A549 (cell line): ENCODE measurements around the gene RRP36. TPM values are rescaled to one million over a fixed set of nuclear protein-coding genes. Genes with fewer than 3 reads are reported as not detected.

ENCODE experiments used
- ATAC-seq, 2 experiments: fragments of 200-7000 bp in 1 of 2; fragments of >200 bp in 1 of 2; cut with Nextera tagmentation in 1 of 2; cut with Tn5 transposase in 1 of 2; 3 replicates each; pipeline versions ENCODE4 v1.8.0 to v1.9.1; 2018 to 2020; ENCODE audit warnings: mild to moderate bottlenecking in 1 of 2, moderate library complexity in 1 of 2
- CTCF ChIA-PET: fragments of 300-600 bp; sonication (Branson Sonifier 250); formaldehyde crosslinking; extraction: SDS; loops from one replicate; lab custom pipeline; 2021; ENCODE audit warnings: antibody characterized with exemption, inconsistent platforms; lab: Yijun Ruan, JAX
- POLR2A ChIA-PET: fragments of 350-600 bp; formaldehyde crosslinking; extraction: SDS; loops from one replicate; lab custom pipeline; 2021; ENCODE audit warnings: antibody characterized with exemption, inconsistent platforms; lab: Yijun Ruan, JAX
- DNase-seq, 2 experiments: peaks; one replicate each; pipeline versions ENCODE4 v3.0.0 to v3.0.0-alpha.2; 2011 to 2016; ENCODE audit warnings: low read depth in 1 of 2, low spot score in 1 of 2
- FAIRE-seq: peaks from 2 replicates; lab custom pipeline; 2011; peaks lifted over from hg19 to GRCh38; lab: Jason Lieb, UNC
- H3K27ac ChIP-seq, 2 experiments: fragments of >200 bp; sonication (Bioruptor Twin); formaldehyde crosslinking; 3 replicates each; pipeline ENCODE4 v1.5.1; 2016 to 2017
- H3K4me1 ChIP-seq: fragments of >200 bp; sonication (Bioruptor Twin); formaldehyde crosslinking; 3 replicates; pipeline ENCODE4 v1.6.1; 2016
- H3K4me2 ChIP-seq: fragments of >200 bp; sonication (Bioruptor Twin); formaldehyde crosslinking; 3 replicates; pipeline ENCODE4 v1.6.1; 2016
- H3K4me3 ChIP-seq: fragments of >200 bp; sonication (Bioruptor Twin); formaldehyde crosslinking; 3 replicates; pipeline ENCODE4 v1.5.1; 2016
- H3K9me3 ChIP-seq: fragments of >200 bp; sonication (Bioruptor Twin); formaldehyde crosslinking; 3 replicates; pipeline ENCODE4 v1.6.1; 2016
- BHLHE40 ChIP-seq: IDR thresholded peaks from 2 replicates; pipeline ENCODE4 v1.6.1; 2012; ENCODE audit warnings: low read depth, low read length, inconsistent platforms
- FOXS1 ChIP-seq: fragments of 250-450 bp; sonication (Bioruptor Pico); IDR thresholded peaks from 2 replicates; pipeline ENCODE4 v1.5.0; 2020; ENCODE audit warnings: mild to moderate bottlenecking, moderate library complexity
- HDAC2 ChIP-seq: fragments of 200-600 bp; sonication (generic); IDR thresholded peaks from 2 replicates; pipeline ENCODE4 v1.6.1; 2016
- HOXB5 ChIP-seq: fragments of 250-450 bp; sonication (Bioruptor Pico); IDR thresholded peaks from 2 replicates; pipeline ENCODE4 v1.5.0; 2020; ENCODE audit warnings: mild to moderate bottlenecking, moderate library complexity
- JUN ChIP-seq, 2 experiments: fragments of >200 bp; sonication (Bioruptor Twin); formaldehyde crosslinking; IDR thresholded peaks; 2 replicates in 1 of 2; 3 replicates in 1 of 2; pipeline ENCODE4 v1.6.1; 2016 to 2017
- NPAS2 ChIP-seq: fragments of 250-450 bp; sonication (Bioruptor Pico); IDR thresholded peaks from 2 replicates; pipeline ENCODE4 v1.8.0; 2022; ENCODE audit warnings: mild to moderate bottlenecking, moderate library complexity, borderline replicate concordance
- NR3C1 ChIP-seq: fragments of >200 bp; sonication (Bioruptor Twin); formaldehyde crosslinking; IDR thresholded peaks from 3 replicates; pipeline ENCODE4 v1.6.1; 2017
- POLR2A ChIP-seq: IDR thresholded peaks from 2 replicates; pipeline ENCODE4 v1.6.1; 2012; ENCODE audit warnings: mild to moderate bottlenecking, low read length
- RARB ChIP-seq: fragments of 250-450 bp; sonication (Bioruptor Pico); IDR thresholded peaks from 2 replicates; pipeline ENCODE4 v1.8.0; 2021; ENCODE audit warnings: mild to moderate bottlenecking, moderate library complexity
- RFX5 ChIP-seq: fragments of 450-650 bp; IDR thresholded peaks from 2 replicates; pipeline ENCODE4 v1.7.1; 2014; ENCODE audit warnings: antibody characterized with exemption, mild to moderate bottlenecking, moderate library complexity
- RNF2 ChIP-seq: fragments of 200-600 bp; sonication (generic); IDR thresholded peaks from 2 replicates; pipeline ENCODE4 v1.6.1; 2016; ENCODE audit warnings: low read depth, mild to moderate bottlenecking, antibody characterized with exemption, moderate library complexity, borderline replicate concordance
- SREBF2 ChIP-seq: fragments of 450-650 bp; IDR thresholded peaks from 2 replicates; pipeline ENCODE4 v1.6.1; 2014; ENCODE audit warnings: mild to moderate bottlenecking, moderate library complexity
- TFCP2L1 ChIP-seq: fragments of 250-450 bp; sonication (Bioruptor Pico); IDR thresholded peaks from 2 replicates; pipeline ENCODE4 v1.5.0; 2021; ENCODE audit warnings: mild to moderate bottlenecking
- TP53 ChIP-seq: fragments of 250-450 bp; sonication (Bioruptor Pico); IDR thresholded peaks from 2 replicates; pipeline ENCODE4 v1.5.0; 2021; ENCODE audit warnings: mild to moderate bottlenecking, moderate library complexity
- WGBS: methylation state at CpG from one replicate; pipeline ENCODE4 v1.1.6; 2017; ENCODE audit errors: missing lambda C conversion rate; 5-methylcytosine and 5-hydroxymethylcytosine counted together
- polyA minus RNA-seq: library from RNA; depleted of rRNA, polyadenylated mRNA; stranded (reverse); fragments of >200 nt; gene quantifications from 2 replicates; pipeline ENCODE4 v1.2.3, GENCODE V29; 2011; rRNA and poly(A)+ RNA removed
- polyA plus RNA-seq, 4 experiments: library from polyadenylated mRNA; depleted of rRNA in 3 of 4; stranded (reverse); fragments of >200 nt; fragmentation: RNase III in 1 of 4; extraction: RNeasy Plus Mini Kit Qiagen cat#74134 plus additional on column Dnase treatment in 1 of 4; gene quantifications; 2 replicates in 3 of 4; 3 replicates in 1 of 4; pipeline ENCODE4 v1.2.3, GENCODE V29; 2011 to 2017
- TF ChIP-seq, protein P1 (sequence below): IDR thresholded peaks from 2 replicates; pipeline ENCODE4 v1.6.1; 2012
- TF ChIP-seq, protein P2 (sequence below): fragments of 450-650 bp; IDR thresholded peaks from 2 replicates; pipeline ENCODE4 v1.6.1; 2014; ENCODE audit warnings: antibody characterized with exemption
- TF ChIP-seq, protein P3 (sequence below): fragments of 250-450 bp; sonication (Bioruptor Pico); IDR thresholded peaks from 2 replicates; pipeline ENCODE4 v1.5.0; 2021; ENCODE audit warnings: mild to moderate bottlenecking, moderate library complexity, borderline replicate concordance
- TF ChIP-seq, protein P4 (sequence below): IDR thresholded peaks from 2 replicates; pipeline ENCODE4 v1.6.1; 2012; ENCODE audit warnings: low read depth, borderline replicate concordance
- TF ChIP-seq, protein P5 (sequence below): fragments of 200-600 bp; sonication (generic); IDR thresholded peaks from 2 replicates; pipeline ENCODE4 v1.6.1; 2016; ENCODE audit warnings: antibody characterized with exemption, mild to moderate bottlenecking, moderate library complexity

The RRP36 gene, protein sequence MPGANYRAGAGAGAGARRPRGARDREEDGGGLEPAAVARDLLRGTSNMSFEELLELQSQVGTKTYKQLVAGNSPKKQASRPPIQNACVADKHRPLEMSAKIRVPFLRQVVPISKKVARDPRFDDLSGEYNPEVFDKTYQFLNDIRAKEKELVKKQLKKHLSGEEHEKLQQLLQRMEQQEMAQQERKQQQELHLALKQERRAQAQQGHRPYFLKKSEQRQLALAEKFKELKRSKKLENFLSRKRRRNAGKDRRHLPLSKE
- 51.9 and 52.3 TPM in 2 replicates for polyA plus RNA-seq (2011; rRNA removed)
- 37.5 and 37.8 TPM in 2 replicates for polyA plus RNA-seq (2012; cell fraction: cytosol; rRNA removed)
- polyA plus RNA-seq (2012; cell fraction: nucleus; rRNA removed), result 12.6 and 15.4 TPM in 2 replicates
- 54.0 to 56.2 TPM (median 55.7 TPM) in 3 replicates for polyA plus RNA-seq (2017; fragmentation: RNase III; extraction: RNeasy Plus Mini Kit Qiagen cat#74134 plus additional on column Dnase treatment)
- polyA minus RNA-seq, result 27.4 and 31.2 TPM in 2 replicates

DNA sequence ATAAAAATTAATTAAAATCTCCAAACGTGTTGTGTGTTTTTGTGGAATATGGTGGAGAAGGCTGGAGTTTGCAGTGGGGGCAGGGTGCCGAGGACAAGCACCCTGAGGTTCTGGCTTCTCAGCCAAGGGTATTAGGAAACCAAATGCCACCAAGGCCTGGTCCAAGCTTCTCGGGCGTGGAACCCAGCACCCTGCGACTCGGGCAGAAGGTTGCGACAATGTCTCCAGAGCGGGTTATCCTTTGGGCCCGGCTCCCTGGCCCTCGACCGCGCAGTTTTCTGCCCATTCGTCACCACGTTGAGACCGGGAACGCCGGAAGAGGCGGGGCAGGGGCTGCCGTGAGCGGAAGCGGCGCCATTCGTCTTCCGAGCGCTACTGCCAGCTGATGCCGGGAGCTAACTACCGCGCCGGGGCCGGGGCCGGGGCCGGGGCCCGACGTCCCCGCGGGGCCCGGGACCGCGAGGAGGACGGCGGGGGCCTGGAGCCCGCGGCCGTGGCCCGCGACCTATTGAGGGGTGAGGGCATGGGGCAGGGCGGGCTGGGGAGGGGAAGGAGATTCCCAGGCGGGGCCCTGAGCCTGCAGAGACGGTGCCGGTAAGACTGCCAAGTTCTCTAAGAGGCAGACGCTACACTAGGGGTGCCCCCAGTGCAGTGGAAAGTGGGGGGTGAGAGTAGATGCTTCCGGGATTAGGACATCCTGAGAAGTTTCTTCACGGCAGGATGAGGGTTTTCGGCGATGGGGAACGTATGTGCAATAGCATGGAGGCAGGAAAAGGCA lies at the start of gene RRP36:
RRP36 (plus strand) TSS at position 354 of the 778 bp plus-strand sequence; CDS start at position 386, 32 bp downstream.
- no peaks in the 10 kb centered on the region for H3K9me3 ChIP-seq
- POLR2A ChIA-PET, result interaction anchor here (0.5 to 1.6 kb wide), 6 partner anchors 10 to 239 kb away, joined by 3 to 7 read pairs (median 4); partner anchors contain the start of genes BICRAL, CNPY3, KLC4 and MRPL2
- WGBS, result 10% methylated on average over 10 of the region's 56 CpGs
- FAIRE-seq (no peak), DNase-seq (peak; percentile 58 to 79), ATAC-seq (peak; percentile 95 to 96)
- peak within 1 kb of the TSS; percentile 78 to 96 for H3K27ac ChIP-seq
- peak within 1 kb of the TSS; percentile 74 for H3K4me3 ChIP-seq
- CTCF ChIA-PET, result interaction anchor here (0.5 to 2.5 kb wide), 4 partner anchors 12 to 122 kb away, joined by 3 to 7 read pairs (median 4); no protein-coding TSS in a partner anchor
- TF ChIP-seq FOXS1 (CRISPR knock-in tag) (no peak), SREBF2 (no peak), HDAC2 (no peak), HOXB5 (CRISPR knock-in tag) (peak; percentile 21; the same call in 1 of the 2 replicates), RFX5 (no peak), TP53 (no peak), TFCP2L1 (CRISPR knock-in tag) (no peak), BHLHE40 (no peak), RARB (CRISPR knock-in tag) (no peak), NPAS2 (CRISPR knock-in tag) (no peak), RNF2 (no peak), POLR2A (peak; percentile 59), NR3C1 (no peak), JUN (IDR thresholded peaks at IDR 0.05) (peak; percentile 59 to 86; a peak in 4 of 5 replicates)
- TF ChIP-seq, protein P1, sequence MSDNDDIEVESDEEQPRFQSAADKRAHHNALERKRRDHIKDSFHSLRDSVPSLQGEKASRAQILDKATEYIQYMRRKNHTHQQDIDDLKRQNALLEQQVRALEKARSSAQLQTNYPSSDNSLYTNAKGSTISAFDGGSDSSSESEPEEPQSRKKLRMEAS, result peak; percentile 72
- TF ChIP-seq, protein P2, sequence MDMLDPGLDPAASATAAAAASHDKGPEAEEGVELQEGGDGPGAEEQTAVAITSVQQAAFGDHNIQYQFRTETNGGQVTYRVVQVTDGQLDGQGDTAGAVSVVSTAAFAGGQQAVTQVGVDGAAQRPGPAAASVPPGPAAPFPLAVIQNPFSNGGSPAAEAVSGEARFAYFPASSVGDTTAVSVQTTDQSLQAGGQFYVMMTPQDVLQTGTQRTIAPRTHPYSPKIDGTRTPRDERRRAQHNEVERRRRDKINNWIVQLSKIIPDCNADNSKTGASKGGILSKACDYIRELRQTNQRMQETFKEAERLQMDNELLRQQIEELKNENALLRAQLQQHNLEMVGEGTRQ, result no peak
- TF ChIP-seq, protein P3, sequence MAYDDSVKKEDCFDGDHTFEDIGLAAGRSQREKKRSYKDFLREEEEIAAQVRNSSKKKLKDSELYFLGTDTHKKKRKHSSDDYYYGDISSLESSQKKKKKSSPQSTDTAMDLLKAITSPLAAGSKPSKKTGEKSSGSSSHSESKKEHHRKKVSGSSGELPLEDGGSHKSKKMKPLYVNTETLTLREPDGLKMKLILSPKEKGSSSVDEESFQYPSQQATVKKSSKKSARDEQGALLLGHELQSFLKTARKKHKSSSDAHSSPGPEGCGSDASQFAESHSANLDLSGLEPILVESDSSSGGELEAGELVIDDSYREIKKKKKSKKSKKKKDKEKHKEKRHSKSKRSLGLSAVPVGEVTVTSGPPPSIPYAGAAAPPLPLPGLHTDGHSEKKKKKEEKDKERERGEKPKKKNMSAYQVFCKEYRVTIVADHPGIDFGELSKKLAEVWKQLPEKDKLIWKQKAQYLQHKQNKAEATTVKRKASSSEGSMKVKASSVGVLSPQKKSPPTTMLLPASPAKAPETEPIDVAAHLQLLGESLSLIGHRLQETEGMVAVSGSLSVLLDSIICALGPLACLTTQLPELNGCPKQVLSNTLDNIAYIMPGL, result no peak
- TF ChIP-seq, protein P4, sequence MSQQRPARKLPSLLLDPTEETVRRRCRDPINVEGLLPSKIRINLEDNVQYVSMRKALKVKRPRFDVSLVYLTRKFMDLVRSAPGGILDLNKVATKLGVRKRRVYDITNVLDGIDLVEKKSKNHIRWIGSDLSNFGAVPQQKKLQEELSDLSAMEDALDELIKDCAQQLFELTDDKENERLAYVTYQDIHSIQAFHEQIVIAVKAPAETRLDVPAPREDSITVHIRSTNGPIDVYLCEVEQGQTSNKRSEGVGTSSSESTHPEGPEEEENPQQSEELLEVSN, result peak; percentile 64
- TF ChIP-seq, protein P5, sequence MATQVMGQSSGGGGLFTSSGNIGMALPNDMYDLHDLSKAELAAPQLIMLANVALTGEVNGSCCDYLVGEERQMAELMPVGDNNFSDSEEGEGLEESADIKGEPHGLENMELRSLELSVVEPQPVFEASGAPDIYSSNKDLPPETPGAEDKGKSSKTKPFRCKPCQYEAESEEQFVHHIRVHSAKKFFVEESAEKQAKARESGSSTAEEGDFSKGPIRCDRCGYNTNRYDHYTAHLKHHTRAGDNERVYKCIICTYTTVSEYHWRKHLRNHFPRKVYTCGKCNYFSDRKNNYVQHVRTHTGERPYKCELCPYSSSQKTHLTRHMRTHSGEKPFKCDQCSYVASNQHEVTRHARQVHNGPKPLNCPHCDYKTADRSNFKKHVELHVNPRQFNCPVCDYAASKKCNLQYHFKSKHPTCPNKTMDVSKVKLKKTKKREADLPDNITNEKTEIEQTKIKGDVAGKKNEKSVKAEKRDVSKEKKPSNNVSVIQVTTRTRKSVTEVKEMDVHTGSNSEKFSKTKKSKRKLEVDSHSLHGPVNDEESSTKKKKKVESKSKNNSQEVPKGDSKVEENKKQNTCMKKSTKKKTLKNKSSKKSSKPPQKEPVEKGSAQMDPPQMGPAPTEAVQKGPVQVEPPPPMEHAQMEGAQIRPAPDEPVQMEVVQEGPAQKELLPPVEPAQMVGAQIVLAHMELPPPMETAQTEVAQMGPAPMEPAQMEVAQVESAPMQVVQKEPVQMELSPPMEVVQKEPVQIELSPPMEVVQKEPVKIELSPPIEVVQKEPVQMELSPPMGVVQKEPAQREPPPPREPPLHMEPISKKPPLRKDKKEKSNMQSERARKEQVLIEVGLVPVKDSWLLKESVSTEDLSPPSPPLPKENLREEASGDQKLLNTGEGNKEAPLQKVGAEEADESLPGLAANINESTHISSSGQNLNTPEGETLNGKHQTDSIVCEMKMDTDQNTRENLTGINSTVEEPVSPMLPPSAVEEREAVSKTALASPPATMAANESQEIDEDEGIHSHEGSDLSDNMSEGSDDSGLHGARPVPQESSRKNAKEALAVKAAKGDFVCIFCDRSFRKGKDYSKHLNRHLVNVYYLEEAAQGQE, result no peak
- peaks cover 14% of the 10 kb centered on the region for H3K4me1 ChIP-seq
- peak within 1 kb of the TSS; percentile 87 for H3K4me2 ChIP-seq
